HS-27A (cell line): Measurements from ENCODE around the gene ZBTB46.

Source experiments
- DNase-seq: peaks from one replicate; pipeline ENCODE4 v3.0.0-alpha.2; 2012; ENCODE audit warnings: low read depth, missing footprints

Gene ZBTB46

GRCh38 chr20:63745961-63746731 lies 84.9 kb downstream of the ZBTB46 start:
- no peak for DNase-seq

DNA sequence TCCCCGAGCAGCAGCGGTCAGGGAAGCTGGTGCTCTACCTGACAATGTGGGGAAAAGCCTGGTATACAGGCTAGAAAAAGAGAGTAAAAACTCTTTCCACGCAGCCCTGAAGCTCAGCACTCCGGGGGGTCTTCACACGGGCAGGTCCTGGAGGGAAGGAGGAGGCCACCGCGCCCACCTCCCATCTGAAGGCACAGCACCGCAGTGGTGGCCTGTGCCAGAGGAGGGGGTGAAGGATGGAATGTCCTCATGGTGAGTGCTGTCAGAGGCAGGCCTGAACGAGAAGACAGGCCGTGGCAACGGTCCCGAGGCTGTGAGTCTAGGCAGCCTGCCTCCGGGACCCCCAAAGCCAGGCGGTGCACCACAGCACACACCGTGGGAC lies 85.6 kb downstream of the ZBTB46 start:
- DNase-seq: no peak

DNA sequence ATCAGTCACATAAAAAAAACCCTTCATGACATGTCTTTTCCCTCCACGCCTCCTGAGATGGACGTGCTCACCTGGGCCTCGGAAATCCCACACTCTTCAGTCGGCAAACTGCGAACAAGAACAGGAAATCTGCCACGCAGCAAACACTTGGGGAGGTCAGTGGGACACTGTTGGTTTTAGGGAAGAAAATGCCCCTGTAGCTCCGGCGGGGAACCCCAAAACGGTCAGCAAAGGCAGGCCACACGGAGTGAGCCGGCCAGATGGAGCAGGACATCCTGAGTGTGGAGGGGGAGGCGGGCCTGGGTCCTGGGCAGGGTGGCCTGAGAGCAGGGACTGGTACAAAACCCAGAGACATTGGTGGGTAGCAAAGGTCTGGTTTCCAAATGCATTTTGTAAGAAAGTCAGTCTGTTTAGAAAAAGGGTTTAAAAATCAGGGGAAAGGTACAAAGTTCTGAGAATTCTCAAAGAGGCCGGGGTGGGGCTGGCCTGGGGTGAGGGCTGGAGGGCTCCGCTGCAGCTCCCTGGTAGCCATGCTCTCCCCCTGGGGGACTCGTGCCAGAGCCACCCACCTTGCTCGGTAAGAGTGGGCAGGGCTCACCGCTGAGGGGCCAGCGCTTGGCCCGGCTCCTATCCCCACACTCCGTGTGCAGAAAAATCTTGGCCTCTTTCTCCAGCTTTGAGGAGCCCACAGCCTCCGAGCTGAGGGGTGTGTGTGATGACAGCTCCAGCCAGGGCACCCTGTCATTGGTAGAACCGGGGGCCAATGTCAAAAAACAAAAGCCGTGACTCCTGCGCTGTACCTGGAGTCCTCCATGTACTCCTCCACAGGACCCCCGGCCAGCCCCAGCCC lies 86.3 kb downstream of the ZBTB46 start:
- DNase-seq: no peak

DNA sequence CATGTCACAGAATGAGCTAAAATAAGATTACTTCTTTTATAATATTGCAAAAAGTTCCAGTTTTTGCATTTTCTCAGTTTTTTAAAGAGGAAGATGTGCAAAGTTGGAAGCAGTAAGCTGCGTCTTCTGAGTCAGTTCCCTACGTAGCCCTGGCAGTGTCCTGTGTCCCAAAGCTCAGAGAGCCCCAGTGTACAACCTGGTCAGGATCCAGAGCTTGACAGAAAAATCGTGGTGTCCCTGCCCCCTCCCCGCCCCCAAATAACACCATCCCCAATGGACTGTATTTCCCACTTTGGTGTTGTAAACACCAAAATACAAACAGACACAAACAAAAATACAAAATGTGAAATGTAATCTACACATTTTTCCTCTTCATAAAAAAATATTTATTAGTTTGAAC lies 86.9 kb downstream of the ZBTB46 start:
- DNase-seq: no peak

GRCh38 chr20:63743210-63743970 lies 87.7 kb downstream of the ZBTB46 start:
- no peak for DNase-seq

DNA sequence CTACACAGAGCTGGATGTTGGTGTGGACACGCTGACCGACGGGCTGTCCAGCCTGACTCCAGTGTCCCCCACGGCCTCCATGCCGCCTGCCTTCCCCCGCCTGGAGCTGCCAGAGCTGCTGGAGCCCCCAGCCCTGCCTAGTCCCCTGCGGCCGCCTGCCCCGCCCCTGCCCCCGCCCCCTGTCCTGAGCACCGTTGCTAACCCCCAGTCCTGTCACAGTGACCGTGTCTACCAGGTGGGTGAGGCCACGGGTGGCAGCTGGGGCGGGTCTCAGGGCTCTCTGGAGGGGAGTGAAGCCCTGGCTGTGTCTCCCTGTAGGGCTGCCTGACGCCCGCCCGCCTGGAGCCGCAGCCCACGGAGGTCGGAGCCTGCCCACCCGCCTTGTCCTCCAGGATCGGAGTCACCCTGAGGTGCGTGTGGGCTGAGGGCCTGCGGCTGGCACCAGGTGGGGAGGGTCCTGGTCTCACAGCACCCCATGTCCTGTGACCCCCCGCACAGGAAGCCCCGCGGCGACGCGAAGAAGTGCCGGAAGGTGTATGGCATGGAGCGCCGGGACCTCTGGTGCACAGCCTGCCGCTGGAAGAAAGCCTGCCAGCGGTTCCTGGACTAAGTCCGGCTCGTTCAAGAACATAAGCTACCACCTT lies 88.6 kb downstream of the ZBTB46 start:
- no peak for DNase-seq

- DNase-seq: no peak
Measured at GRCh38 chr20:63741676-63742380, 89.2 kb downstream of the ZBTB46 start.

DNA sequence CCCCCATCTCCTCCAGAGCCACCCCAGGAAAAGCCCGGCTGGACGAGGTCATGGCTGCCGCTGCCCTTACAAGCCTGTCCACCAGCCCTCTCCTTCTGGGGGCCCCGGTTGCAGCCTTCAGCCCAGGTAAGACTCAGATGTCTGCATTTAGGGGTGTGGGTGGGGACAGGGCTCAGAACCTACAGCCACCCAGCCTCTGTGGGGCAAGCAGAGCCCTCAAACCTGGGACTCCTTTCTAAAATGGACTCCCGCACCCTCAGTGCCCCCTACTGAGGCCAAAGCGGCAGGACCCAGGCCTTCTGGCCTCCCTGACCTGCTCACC lies 89.7 kb downstream of the ZBTB46 start:
- DNase-seq: no peak

- peak; percentile 64 for DNase-seq
Measured at GRCh38 chr20:63740627-63741353, 90.3 kb downstream of the ZBTB46 start.

DNA sequence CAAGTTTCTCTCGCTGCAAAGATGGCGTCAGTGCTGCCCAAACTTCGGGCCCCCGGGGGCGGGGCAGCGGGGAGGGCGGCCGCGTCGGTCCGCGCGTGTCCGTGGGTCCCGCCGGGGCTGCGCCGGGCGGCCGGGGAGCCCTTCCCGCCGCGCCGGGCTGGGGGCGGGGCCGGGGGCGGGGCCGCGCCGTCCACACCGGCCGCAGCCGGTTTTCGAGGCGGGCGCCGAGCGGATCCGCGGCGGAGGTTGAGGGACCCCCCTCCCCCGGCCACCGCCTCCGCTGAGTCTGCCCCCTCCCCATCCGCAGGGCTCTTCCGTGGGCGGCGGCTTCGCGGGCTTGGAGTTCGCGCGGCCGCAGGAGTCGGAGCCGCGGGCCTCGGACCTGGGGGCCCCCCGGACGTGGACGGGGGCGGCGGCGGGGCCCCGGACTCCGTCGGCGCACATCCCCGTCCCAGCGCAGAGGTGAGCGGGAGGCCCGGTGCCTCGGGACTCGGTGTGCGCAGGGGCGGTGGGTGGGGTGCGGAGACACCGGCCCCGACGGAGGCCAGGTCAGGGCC lies 90.9 kb downstream of the ZBTB46 start:
- DNase-seq: no peak

DNA sequence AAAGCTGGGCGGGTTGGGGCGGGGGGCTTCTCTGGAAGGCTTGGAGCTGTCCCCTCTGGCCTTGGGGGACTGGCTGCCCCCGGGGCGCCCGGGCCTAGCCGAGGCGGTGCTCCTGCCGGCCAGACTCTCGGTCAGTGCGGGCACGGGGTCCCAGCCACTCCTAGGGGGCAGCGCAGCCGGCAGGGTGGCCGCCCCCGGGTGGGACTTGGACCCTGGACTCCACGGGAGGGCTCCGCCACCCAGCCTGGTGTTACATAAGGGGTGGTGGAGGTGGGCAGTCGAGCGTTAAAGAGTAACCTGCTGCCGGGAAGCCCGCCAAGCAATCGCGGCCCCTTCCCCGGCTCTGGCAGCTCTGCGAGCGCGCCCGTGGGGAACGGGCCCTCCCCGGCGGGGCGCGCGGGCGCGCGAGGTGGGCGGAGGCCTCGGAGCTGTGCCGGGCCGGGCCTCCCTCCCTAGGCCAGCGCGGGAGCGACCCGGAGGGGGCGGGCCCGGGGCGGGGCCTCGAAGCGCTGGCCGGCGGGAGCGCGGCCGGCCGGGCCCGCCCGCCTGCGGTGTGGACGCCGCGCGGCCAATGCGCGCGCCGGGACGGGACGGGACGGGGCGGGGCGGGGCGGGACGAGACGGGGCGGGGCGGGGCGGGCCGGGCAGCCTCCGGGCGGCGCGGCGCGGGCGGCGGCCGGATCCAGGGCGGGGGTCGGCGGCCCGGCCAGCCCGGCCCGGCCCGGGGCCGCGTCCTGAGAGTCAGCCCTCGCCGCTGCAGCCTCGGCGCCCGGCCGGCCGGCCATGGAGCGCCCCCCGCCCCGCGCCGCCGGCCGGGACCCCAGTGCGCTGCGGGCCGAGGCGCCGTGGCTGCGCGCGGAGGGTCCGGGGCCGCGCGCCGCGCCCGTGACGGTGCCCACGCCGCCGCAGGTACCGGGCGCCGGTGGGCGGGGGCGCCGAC lies 91.7 kb downstream of the ZBTB46 start, which contains the start of gene SLC2A4RG:
Gene SLC2A4RG (plus strand): TSS at position 647 of the 940 bp plus-strand sequence. CDS start 137 bp downstream, at position 784.
- DNase-seq: no peak

GRCh38 chr20:63738687-63739129 lies 92.4 kb downstream of the ZBTB46 start:
- no peak for DNase-seq

GRCh38 chr20:63737945-63738686 lies 92.9 kb downstream of the ZBTB46 start:
- DNase-seq: no peak

DNA sequence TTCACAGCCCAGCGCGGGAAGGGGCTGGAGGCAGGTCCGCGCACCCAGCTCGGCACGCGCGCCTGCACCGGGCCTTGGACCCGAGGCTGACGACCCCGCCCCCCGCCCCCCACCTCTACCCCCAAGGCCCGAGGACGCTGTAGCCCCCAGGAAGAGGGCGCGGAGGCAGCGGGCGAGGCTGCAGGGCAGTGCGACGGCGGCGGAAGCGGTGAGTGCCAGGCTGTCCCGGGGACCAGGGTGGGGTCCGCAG lies 93.4 kb downstream of the ZBTB46 start:
- DNase-seq: no peak

DNA sequence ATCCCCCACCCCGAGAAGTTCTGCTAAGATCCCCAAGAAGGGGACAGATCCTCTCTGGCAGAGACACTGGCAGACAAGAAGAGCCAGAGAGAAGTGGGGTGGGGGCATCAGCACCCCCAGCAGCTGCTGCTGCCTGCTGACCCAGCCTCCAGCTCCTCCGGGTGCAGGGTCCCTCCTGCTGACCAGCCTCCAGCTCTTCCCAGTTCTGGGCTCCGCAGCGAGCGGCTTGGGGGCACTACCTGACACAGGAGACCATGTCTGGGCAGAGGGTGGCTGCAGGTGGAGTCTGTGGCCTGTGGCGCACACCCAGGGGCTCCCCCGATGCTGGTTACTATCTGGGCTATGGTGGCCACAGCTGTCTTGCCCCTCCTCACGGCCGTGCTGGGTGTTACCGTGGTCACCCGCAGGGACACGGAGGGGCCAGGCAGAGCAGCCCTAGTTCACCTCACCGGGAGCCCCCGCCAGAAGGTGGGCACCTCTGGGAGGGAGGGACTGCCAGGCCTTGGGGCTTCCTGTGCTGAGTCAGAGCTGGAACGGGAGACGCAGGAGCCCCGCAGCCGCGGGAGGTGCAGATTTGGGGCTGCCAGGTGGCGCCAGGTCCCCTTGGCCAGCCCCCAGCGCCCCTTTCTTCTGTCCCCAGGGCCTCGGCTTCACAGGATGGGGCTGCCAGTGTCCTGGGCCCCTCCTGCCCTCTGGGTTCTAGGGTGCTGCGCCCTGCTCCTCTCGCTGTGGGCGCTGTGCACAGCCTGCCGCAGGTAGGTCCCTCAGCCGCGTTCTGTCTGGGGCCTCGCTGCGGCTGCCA lies 94.0 kb downstream of the ZBTB46 start:
- no peak for DNase-seq

DNA sequence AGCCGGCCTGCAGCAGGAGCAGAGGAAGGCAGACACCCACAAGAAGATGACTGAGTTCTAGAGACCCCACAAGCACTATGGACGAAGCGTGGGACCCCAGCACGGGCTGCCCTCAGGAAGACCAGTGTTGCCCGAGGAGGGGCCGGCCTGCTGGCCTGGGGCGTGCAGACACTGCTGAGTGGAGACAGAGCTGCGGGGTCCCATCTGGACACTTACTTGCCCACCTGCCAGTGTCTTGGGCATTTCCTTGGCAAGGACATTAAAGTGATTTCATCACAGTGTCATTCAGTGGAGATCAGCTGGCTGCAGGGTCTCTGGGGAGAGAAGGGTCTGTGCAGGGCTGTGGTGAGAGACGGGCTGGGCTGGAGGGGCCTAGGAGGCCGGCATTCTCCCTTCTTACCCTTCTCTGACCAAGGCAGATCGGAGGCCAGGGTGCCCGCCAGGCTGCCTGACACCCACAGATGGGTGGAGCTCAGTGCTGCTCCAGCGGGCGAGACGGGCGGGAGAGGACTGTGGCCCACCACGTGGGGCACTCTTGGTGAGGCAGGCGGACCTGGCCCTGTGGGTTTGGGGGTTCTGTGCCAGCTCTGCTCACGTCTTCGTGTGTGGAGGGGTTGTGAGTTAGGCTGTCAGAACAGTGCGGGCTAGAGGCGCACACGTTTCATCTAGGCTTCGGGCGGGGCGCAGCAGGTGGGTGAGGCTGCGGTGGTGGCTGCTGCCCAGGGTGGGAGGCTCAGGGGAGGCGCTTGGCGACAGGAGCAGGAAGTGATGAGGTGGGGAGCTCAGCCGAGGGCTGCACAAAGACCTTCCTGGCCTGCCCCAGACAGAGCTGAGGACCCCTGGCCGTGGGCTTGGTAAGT lies 95.0 kb downstream of the ZBTB46 start, which contains the start of gene LIME1:
Gene LIME1 (plus strand): TSS at position 806 of the 860 bp plus-strand sequence. CDS start 886 bp downstream, outside the sequence.
- no peak for DNase-seq
